Spleen (tissue), 7 donors: Measurements from ENCODE around the gene ADORA2A.

Source experiments
- CTCF ChIP-seq, 11 experiments: fragments of 200-600 bp in 7 of 11; fragments of 450-650 bp in 4 of 11; sonication (generic) in 4 of 11; IDR thresholded peaks in 8 of 11; conservative IDR thresholded peaks in 3 of 11; 1 replicate in 7 of 11; 2 replicates in 4 of 11; pipeline versions ENCODE4 v1.4.0 to v1.8.0; 2016 to 2021; ENCODE audit warnings: antibody characterized with exemption in 11 of 11, inconsistent platforms in 4 of 11, mild to moderate bottlenecking in 1 of 11
- POLR2A ChIP-seq, 3 donors: fragments of 450-650 bp; IDR thresholded peaks; one replicate each; pipeline ENCODE4 v1.5.1; 2017; ENCODE audit warnings: antibody characterized with exemption in 3 of 3, mild to moderate bottlenecking in 1 of 3
- POLR2AphosphoS5 ChIP-seq, 3 donors: sonication (generic); formaldehyde crosslinking; IDR thresholded peaks; one replicate each; pipeline ENCODE4 v1.5.1; 2017; ENCODE audit warnings: antibody characterized with exemption in 3 of 3
- donor health status: DM: no; HTN: no; CAD: no; lungs with moderate emphysema.
- donor health status: DM: no; HTN: no; CAD: no.
- donor health status: DM: no; HTN: no; CAD: no.

GRCh38 chr22:24402460-24403192 lies 24.8 kb upstream of the ADORA2A start:
- TF ChIP-seq POLR2A (IDR thresholded peaks at IDR 0.05) (no peak), CTCF (IDR thresholded peaks at IDR 0.05 in 8 of 11, conservative IDR thresholded peaks at IDR 0.05 in 3 of 11) (no peak), POLR2AphosphoS5 (IDR thresholded peaks at IDR 0.05) (peak in 1 of 3 donors; percentile 67)
